Measurements from ENCODE around the gene EEPD1.
"Not testable (repeated sequence)": the region's sequence is repeated elsewhere in the genome, so short reads cannot be mapped to it uniquely, and the experiment has no call there.

The EEPD1 gene

DNA sequence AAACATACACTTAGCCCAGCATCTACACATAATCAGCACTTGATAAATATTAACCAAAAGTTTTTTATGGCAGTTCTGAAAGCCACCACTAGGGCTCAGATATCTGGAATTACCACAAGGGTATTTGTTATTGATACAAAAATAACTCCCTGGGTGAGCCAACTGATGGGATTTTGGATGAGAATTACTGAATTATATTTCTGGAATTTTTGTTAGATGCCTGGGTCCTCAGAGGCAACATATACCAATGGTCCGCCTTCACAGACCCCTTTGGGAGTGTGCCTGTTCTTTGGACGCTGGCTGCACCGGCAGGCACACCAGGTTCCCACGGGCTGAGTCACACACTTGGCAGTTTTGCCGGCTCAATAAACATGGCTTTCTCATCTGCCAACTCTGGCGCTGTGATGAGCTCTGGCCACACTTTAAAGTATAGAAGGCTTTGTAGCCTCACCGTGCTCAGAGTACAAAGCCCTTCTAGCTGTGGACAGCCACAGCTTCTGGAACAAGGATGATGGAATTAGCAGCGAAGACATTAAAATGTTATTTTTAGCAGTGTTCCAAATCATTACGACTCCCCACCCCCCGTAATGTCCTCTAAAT, 24.5 kb upstream of the EEPD1 start:
- no peak for DNase-seq (ENCODE audit: low read depth in 4 of 4, low spot score in 1 of 4)

DNA sequence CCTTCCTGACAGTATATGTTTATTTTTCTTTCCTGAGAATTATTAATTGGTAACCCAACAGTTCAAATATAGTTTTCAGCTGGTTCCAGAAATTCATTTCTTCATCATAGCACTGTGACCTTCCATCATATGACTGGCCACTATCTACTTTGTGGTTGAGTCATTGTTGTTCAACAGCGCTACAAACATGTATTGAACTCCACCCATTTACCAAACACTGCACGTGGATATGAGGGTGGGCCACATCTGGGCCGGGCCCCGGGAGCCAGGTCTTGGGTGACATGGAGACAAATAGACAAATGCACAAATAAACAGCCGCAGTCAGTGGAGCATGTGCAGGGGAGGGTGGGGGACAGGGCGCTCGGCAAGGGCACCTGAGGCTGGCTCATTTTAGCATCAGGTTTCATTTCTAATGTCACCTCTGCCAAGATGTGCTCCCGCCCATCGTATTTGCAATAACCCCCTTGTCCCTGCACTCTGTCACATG, 24.0 kb upstream of the EEPD1 start:
- no peak for DNase-seq (ENCODE audit: low read depth in 4 of 4, low spot score in 1 of 4)

DNA sequence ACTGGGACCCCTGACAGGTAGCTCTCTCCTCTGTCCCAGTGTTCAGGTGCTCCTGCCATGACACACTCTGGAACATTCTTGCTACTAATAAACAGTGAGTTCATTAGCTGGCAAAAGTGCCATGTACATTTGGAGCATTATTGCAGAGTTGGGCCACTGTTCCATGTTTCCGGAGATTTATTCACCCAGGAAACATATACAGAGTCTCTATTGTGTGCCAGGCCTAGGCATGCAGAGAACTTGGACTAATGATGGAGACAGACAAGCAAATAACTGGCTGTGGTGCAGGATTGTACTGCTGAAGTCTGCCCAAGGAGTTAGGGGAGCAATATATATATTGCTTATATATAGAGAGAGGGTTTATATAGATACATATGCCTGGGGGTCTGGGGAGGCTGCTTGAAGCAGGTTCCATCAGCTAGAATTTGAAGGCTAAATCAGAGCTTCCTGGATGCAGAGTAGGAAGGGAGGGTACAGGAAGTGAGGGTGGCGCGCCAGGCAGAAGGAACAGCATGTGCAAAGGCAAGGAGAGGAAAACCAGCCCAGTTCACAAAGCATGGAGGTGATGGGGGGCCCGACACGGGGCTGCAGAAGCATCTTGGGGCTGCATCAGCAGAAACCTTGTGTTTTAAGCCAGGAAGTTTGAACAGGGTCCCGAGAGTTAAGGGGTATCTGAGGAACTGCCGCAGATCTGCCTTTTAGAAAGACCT, 22.7 kb upstream of the EEPD1 start:
- DNase-seq (ENCODE audit: low read depth in 4 of 4, low spot score in 1 of 4): no peak

DNA sequence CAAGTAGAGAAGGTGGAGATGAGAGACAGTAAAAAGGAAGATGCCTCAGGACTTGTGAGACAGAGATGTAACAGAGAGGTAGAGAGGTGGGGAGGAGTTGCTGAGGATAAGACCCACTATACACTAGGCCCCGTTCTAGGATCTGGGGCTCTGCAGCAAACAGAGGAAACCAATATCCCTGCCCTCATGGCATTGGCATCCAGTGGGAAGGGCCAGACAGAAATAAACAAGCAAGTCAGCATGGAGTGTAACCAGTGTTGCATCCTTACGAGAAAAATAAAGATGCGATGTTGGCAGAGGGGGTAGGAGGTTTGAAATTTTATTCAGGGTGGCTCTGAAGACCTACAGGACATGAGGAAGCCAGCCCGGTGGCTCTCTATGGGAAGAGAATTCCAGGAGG, 22.0 kb upstream of the EEPD1 start:
- DNase-seq (ENCODE audit: low read depth in 4 of 4, low spot score in 1 of 4): no peak

DNA sequence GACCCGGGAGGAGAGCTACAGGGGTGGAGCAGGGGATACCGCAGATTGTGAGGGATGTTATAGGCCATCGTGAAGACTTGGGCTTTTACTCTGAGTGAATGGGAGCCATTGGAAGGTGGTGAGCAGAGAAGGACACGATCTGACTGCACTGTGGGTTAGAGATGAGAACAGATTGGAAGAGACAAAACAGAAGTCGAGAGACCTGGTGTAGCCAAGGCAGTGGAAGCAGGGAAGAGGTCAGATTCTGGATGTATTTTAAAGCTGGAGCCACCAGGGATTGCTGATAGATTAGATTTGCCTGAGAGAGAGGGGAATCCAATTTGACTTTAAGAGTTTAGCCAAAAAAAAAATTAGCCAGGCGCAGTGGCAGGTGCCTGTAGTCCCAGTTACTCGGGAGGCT, 21.6 kb upstream of the EEPD1 start:
- no peak for DNase-seq (ENCODE audit: low read depth in 4 of 4, low spot score in 1 of 4)

DNA sequence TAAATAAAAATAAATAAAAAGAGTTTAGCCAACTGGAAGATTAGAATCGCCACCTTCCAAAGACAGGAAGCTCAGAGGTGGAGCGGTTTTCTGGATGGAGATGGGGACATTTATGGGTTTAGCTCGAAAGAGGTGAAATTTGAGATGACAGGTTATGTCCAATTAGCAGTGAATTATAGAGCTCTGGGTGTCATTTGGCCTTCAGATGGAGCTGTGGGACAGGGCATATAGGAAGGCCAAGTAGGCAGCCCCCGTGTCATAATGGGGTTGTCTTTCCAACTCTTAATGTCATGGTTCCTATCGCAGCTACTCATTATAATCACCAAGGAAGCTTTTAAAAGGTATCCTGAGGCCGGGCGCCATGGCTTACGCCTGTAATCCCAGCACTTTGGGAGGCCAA, 21.0 kb upstream of the EEPD1 start:
- no peak for DNase-seq (ENCODE audit: low read depth in 4 of 4, low spot score in 1 of 4)

DNA sequence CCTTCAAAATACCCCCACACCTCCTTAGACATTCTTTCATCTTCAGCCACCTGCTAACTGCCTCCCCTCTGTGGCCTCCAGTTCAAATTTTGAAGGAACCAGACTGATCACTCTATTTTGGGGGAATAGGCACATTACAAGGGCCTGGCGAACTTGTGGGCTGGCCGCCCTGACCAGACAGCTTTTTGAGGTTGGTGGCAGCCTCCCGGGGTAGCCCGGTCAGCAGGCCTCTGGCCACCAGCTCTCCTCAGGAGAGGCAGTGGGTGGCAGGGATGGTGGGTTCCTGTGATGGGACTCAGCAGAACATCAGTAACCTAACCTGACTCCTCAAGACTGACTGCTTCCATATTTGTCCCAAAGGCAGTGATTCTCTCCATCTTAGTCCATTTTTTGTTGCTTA, 17.4 kb upstream of the EEPD1 start:
- no peak for DNase-seq (ENCODE audit: low read depth in 4 of 4, low spot score in 1 of 4)

DNA sequence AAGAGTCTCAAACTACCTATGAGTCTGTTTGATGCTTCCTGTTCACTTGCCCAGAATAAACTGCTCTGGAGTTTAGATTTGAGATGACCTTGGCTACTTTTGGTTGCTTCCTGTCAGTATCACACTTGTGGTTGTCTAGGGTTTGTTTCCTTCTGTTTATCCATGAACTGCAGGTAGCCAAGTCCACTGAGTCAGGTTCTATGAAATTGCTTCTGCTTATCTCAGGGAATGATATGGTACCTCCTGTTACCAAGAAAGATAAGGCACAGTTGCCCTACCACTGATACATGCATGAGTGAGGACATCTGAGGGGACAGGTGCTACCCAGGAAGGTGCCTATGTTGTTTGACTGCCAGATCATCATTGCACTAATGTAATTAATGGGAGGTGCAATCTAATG, 15.8 kb upstream of the EEPD1 start:
- no peak for DNase-seq (ENCODE audit: low read depth in 4 of 4, low spot score in 1 of 4)

DNA sequence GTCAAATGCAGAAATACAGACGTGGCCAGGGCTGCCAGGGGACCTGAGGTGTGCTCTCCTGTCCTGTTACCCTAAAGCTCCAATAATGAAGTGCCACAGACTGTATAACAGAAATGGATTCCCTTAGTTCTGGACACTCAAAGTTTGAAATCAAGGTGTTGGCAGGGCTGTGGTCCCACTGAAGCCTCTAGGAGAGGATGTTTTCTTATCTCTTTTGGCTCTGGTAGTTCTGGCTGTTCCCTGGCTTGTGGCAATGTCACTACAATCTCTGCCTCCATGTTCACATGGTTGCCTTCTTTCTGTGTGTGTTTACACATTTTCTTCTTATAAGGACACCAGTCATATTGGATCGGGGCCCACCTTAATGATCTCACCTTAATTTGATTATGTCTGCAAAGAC, 15.3 kb upstream of the EEPD1 start:
- DNase-seq (ENCODE audit: low read depth in 4 of 4, low spot score in 1 of 4): no peak

DNA sequence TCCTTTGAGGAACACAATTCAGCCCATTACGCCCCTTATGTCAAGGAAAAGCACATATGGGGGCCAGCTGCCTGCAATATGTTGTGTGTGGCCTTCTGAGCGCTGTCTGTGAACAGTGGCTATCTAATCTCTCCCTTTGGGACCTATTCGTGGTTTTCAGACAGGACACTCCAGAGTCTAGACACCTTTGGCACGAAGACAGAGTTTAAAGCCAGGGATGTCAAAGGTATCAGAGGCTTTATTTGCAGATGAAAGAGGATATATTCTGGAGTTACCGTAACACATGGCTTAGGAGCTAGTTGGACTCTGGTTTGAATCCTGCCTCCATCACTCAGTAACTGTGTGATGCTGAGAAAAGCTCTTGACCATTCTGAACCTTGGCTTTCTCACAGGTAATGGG, 14.8 kb upstream of the EEPD1 start:
- DNase-seq (ENCODE audit: low read depth in 4 of 4, low spot score in 1 of 4): no peak

DNA sequence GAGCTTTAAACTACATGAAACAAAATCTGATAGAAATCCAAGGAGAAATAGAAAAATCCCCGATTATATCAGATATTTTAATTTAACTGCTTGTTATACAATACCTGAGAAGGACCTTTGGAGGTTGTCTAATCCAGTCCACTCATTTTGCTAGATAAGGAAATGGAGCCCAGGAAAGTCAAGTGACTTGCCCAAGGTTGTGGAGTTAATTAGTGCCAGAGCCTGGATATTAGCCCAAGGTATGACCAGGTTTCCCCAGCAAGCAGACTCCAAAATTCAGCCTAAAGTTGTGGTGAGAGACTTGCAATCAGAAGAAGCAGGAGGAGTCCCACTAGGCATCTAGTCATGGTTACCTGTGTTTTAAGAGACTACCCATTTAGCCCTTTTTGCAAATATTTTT, 11.7 kb upstream of the EEPD1 start:
- no peak for DNase-seq (ENCODE audit: low read depth in 4 of 4, low spot score in 1 of 4)

DNA sequence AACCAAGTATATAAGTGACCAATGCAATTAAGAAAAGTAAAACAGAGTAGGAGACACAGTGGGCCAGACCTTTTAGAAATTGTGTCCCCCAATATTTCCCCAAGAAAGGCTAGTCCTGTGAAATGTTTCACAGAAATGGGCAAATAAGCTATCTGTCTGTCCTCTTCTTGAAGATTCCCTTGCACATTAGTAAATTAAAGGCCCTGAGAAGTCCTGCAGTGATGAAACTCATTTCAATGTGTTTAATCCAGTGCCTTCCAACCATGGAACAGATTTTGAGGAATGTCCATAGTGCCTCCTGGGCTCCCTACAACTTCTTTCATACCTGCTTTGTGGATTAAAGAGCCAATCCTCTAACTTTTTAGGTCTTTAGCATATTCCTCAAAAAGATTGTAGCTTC, 11.2 kb upstream of the EEPD1 start:
- no peak for DNase-seq (ENCODE audit: low read depth in 4 of 4, low spot score in 1 of 4)

DNA sequence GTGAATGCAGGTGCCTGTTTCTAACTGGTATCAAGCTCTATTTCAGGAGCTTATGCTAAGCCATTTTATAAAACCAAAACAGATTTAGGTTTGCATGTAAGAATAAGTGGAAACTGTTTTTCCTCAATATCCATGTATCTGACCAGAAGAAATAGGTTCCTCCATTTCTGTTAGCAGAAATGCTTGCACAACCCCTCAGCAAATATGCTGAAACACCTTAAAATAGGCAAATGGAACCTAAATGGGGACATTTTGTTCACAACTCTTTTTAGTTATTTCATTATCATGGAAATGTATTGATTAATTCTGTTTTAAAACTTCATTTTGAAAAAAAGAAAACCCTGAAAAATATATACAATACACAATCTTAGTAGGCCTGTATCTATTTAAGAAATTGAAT, 8.9 kb upstream of the EEPD1 start:
- no peak for DNase-seq (ENCODE audit: low read depth in 4 of 4, low spot score in 1 of 4)

DNA sequence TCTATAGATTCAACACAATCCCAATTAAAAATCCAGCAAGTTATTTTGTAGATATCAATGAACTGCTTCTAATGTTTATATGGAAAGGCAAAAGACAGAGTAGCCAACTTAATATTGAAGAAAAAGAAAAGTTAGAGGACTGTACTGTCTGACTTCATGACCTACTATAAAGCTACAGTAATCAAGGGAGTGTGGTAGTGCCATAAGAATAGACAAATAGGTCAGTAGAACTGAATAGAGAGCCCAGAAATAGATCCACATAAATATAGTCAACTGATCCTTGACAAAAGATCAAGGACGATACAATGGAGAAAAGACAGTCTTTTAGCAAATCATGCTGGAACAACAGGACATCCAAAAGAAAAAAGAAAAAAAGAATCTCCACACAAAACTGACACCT, 7.4 kb upstream of the EEPD1 start:
- DNase-seq (ENCODE audit: low read depth in 4 of 4, low spot score in 1 of 4): no peak

DNA sequence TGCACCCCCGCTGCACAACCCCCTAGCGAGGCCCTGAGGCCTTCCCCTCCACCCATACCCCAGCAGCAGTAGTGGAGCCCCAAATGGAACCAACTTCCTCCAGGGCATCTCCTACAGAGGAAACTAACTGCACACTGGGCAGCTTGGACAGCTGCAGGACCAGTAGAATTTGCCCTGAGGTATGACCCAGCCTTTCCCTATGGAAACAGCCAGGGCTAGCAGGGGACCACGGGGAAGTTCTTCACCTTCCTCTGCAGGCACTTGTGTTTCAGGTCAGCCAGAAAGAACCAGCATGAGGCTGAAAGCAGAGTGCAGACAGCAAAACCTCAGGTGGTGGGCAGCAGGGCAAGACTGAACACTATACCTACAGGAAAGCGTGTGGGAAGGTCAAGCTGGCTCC, 5.7 kb upstream of the EEPD1 start:
- DNase-seq (ENCODE audit: low read depth in 4 of 4, low spot score in 1 of 4): no peak

DNA sequence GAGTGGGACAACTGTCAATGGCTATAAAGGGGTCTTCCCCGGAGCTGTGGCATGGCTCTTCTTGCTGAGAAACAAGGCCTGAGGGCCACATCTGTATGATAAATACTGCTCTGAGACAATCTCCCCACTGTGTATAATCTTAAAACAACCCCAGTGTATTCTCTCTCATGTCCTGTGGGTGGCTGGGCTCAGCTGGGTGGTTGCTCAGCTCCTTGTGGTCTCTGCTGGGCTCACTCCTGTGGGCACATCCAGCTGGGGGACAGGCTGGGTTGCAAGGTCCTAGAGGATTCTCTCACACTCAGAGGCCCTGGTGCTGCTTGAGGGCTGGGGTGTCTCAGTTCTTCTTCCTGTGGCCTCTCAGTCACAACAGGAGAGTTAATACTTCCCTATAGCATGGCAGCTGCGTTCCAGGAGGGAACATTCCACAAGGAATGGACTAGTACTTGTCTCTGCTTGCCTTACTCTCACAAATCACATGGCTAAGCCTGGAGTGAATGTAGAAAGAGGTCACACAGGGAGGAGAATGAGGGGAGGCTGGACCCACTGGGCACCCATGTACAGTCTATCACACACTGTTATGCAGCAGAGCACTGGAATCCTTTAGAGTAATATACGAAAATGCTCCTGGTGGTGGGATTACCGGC, 4.5 kb upstream of the EEPD1 start:
- DNase-seq (ENCODE audit: low read depth in 4 of 4, low spot score in 1 of 4): no peak

DNA sequence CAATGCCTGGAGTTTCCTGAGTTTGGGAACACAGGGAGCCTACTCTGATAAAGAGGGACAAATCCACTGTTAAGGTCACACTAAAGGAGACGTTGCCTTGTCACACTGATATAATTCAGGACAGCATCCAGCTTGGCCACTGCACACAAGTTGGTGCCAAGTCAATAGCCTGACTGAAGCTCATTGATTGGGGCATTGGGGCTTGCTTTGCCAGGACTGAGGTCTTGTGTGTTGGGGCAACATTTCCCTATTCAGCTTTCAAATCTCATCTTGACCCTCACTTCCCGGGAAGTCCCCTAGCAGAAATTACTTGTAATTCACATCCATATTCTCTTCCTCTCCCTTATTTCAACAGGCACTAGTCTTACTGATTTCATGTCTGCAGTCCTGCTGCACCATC, 3.8 kb upstream of the EEPD1 start:
- not testable (repeated sequence) for DNase-seq (ENCODE audit: low read depth in 4 of 4, low spot score in 1 of 4)

DNA sequence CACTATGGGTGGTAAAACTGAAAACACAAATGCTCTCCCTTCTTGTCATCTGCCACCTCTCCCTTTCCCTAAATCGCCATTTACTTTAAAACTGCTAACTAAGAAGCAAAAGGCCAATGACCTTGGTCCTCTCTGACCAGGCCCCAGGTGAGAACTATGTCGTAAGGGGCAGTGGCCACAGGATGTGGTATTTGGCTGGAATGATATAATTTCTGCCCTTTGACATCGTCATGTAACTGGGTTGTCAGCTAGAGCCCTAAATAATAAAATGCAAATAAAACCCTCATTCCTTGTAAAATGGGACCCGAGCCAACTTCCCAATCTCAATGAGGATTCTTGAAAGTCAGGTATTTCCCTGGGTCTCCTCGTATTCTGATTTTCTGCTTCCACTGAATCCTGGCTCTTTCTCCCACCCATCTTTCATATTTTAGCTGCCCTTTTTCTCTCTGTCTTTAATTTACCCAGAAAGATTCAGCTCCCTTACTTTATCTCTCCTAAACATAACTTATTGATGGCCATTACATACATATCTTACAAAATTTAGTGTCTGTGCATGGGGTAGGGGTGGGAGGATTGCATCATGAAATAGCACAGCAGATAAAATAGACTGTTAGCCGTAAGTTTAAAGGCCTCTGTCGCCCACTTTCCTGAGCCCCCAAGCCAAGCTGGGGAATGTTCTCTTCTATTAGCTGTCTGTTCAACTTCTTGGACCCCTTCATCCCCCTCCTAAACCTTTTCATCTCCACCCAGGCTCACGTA, 3.2 kb upstream of the EEPD1 start:
- DNase-seq (ENCODE audit: low read depth in 4 of 4, low spot score in 1 of 4): no peak

DNA sequence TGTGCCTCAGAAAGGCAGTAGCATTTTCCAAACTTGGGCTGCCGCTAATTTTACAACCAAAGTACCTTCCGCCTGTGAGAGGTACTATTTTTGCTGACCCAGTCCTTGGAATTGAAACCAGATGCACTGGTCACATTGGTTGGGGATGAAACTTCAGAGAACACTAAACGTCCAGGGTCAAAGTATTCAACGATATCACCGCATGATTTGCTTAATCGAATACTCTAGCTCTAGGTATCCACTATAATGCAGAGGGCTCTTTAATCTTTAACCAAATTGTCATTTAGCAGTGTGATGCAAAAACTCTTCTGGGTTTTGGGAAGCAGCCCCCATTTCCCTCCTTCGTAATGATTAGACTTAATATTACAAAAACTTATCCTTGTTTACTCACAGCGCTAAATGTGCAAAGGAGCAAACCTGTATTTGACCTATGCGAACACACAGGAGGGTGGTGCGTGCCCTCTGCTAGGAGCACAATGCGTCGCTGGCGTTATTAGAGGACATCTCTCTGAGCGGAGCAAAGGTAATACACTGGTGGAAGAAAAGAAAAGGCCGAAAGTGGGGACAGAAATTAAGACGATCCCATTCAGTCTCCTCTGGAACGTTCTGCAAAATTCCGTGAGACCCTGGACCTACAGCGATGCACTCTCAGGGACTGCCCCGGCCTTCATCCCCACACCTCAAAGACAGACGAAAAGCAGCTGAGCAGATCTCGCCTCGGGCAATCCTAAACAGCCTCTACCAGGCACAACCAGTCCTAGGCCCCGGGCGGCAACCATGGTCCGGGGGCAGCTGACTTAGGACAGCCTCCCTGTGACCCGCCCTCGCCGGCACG, 916 bp upstream of the EEPD1 start:
- no peak for DNase-seq (ENCODE audit: low read depth in 4 of 4, low spot score in 1 of 4)

DNA sequence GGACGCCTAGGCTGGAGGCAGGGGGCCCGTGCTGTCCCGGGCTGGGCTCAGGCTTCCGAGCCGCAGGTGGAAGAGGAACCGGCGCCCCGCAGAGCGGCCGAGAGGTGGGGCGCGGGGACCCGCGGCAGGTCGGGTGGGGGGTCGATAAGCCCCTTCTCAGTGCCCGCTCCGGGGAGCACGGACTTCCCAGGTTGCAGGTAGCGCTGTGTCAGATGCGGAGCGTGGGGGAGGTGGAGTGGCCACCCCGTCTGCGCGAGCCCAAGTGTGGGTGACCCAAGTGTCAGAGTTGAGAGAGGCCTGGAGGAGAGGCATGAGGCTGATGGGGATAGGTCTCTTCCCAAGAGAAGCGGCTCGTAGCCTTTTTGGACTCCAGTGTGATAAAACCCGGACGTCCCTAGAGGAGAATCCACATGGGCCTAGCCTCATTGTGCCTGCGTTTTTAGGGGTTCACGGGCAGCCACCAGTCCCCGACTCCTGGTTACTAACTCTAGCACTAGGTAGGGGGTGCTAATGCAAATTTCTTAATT, 580 bp downstream of the EEPD1 start:
- peak in 2 of 4 experiments; percentile 3 to 6 for DNase-seq (ENCODE audit: low read depth in 4 of 4, low spot score in 1 of 4)

Measured in stimulated activated CD4-positive, alpha-beta T cell treated with anti-CD3 and anti-CD28 coated beads, Interleukin-1b, Interleukin-23, amount 100 ng/mL, for 24 hours (primary cell).